Measurements from ENCODE around the gene PLCXD1. TPM values are rescaled to one million over a fixed set of nuclear protein-coding genes. Genes with fewer than 3 reads are reported as not detected.

PLCXD1 gene
- total RNA-seq, 2 donors from 2014 or later, result 12.9 to 20.8 TPM

- WGBS, result 82% methylated on average over 20 of the region's 21 CpGs
- Histone ChIP-seq H3K9me3 (no peaks in the 10 kb centered on the region), H3K4me1 (replicated peaks) (no peaks in the 10 kb centered on the region), H3K36me3 (no peaks in the 10 kb centered on the region), H3K4me3 (no peak overlapping the region), H3K27ac (no peak overlapping the region), H3K27me3 (replicated peaks; ENCODE audit: insufficient read depth) (no peaks in the 10 kb centered on the region)
- no peak for TF ChIP-seq POLR2AphosphoS5 (IDR thresholded peaks at IDR 0.05)
- TF ChIP-seq POLR2A (IDR thresholded peaks at IDR 0.05), result no peak
- no peak for TF ChIP-seq CTCF (IDR thresholded peaks at IDR 0.05)
- DNase-seq (ENCODE audit: low spot score), result no peak
- intact Hi-C loops (cut with DNase I), result no loop called here
Observed at GRCh38 chrX:257681-258289, 23.4 kb upstream of the PLCXD1 start.

GRCh38 chrX:258291-259040 lies 22.7 kb upstream of the PLCXD1 start:
- Histone ChIP-seq H3K27ac (no peak overlapping the region), H3K36me3 (no peaks in the 10 kb centered on the region), H3K27me3 (replicated peaks; ENCODE audit: insufficient read depth) (no peaks in the 10 kb centered on the region), H3K9me3 (no peaks in the 10 kb centered on the region), H3K4me1 (replicated peaks) (no peaks in the 10 kb centered on the region), H3K4me3 (no peak overlapping the region)
- no peak for TF ChIP-seq POLR2A (IDR thresholded peaks at IDR 0.05)
- no peak for TF ChIP-seq POLR2AphosphoS5 (IDR thresholded peaks at IDR 0.05)
- no peak for TF ChIP-seq CTCF (IDR thresholded peaks at IDR 0.05)
- 80% methylated on average over 8 of the region's 8 CpGs for WGBS
- intact Hi-C loops (cut with DNase I), result no loop called here
- DNase-seq (ENCODE audit: low spot score), result no peak

DNA sequence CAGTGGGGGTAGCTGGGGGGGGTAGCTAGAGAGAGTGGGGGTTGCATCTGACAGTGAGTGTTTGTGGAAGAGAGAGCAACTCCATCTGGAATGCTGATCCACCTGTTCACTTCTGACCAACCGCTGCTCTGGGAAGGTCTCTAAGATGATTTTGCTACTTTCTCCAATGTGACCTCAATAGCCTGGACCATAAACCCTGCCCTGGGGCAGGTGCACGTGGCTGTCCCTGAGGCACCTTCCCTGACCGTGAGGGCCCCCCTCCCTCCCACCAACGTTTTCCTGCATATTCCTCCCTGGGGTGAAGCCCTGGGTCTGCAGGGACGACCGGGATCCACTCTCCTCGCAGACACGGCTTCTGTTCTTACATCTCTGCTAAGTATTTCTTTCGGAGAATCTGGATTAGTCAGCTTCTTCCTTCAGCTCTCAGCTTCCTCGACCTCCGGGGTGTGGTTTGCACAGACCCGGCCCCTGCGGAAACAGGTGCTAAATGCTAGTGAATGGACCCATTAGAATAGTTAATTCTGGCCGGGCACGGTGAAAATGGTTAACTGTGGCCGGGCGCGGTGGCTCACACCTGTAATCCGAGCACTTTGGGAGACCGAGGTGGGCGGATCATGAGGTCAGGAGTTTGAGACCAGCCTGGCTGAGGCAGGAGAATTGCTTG lies 21.4 kb upstream of the PLCXD1 start:
- H3K4me3 ChIP-seq, result no peak overlapping the region
- no peaks in the 10 kb centered on the region for H3K36me3 ChIP-seq
- no peaks in the 10 kb centered on the region for H3K4me1 ChIP-seq (replicated peaks)
- TF ChIP-seq POLR2AphosphoS5 (IDR thresholded peaks at IDR 0.05), result no peak
- TF ChIP-seq POLR2A (IDR thresholded peaks at IDR 0.05), result no peak
- TF ChIP-seq CTCF (IDR thresholded peaks at IDR 0.05), result no peak
- no peaks in the 10 kb centered on the region for H3K27me3 ChIP-seq (replicated peaks; ENCODE audit: insufficient read depth)
- no peak overlapping the region for H3K27ac ChIP-seq
- intact Hi-C loops (cut with DNase I), result no loop called here
- 61% methylated on average over 21 of the region's 21 CpGs for WGBS
- H3K9me3 ChIP-seq, result no peaks in the 10 kb centered on the region
- no peak for DNase-seq (ENCODE audit: low spot score)

GRCh38 chrX:261167-261918 lies 19.8 kb upstream of the PLCXD1 start:
- DNase-seq (ENCODE audit: low spot score), result peak; percentile 3
- no peak overlapping the region for H3K27ac ChIP-seq
- H3K36me3 ChIP-seq, result no peaks in the 10 kb centered on the region
- H3K9me3 ChIP-seq, result no peaks in the 10 kb centered on the region
- no peaks in the 10 kb centered on the region for H3K27me3 ChIP-seq (replicated peaks; ENCODE audit: insufficient read depth)
- WGBS, result 61% methylated on average over 31 of the region's 32 CpGs
- H3K4me3 ChIP-seq, result no peak overlapping the region
- H3K4me1 ChIP-seq (replicated peaks), result no peaks in the 10 kb centered on the region
- TF ChIP-seq CTCF (IDR thresholded peaks at IDR 0.05), result no peak
- no peak for TF ChIP-seq POLR2A (IDR thresholded peaks at IDR 0.05)
- no peak for TF ChIP-seq POLR2AphosphoS5 (IDR thresholded peaks at IDR 0.05)
- intact Hi-C loops (cut with DNase I), result no loop called here

Measured in prostate gland (tissue), 2 donors.